22Rv1 (cell line): ENCODE measurements around the gene LARP4B.

Experiments used
- CTCF ChIP-seq: fragments of 450-650 bp; IDR thresholded peaks from 2 replicates; pipeline ENCODE4 v1.5.1; 2017; ENCODE audit warnings: mild to moderate bottlenecking
- ZFX ChIP-seq: fragments of 450-650 bp; IDR thresholded peaks from 2 replicates; pipeline ENCODE4 v1.6.1; 2017; ENCODE audit warnings: antibody characterized with exemption, borderline replicate concordance

GRCh38 chr10:785089-785860, 146.2 kb downstream of the LARP4B start:
- TF ChIP-seq CTCF (0 out of 2 replicates have a peak, but pooled peaks have one; percentile 15), ZFX (no peak)
